ENCODE measurements around the gene CIC.

Gene CIC

DNA sequence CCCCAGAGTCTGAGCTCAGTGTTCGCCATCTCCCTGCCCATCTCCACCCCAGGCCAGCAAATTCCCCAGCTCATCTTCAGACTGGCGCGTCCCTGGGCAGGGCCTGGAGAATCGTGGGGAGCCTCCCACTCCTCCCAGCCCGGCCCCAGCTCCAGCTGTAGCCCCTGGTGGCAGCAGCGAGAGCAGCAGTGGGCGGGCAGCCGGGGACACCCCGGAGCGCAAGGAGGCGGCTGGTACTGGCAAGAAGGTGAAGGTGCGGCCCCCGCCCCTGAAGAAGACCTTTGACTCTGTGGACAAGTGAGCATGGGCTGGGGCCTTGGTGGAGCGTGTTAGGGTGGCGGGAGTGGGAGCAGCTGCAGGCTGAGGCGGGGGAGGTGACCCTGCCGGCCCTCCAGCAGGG lies 24.5 kb downstream of the CIC start:
- Histone ChIP-seq H3K36me3 (ENCODE audit: low read length) (no peaks in the 10 kb centered on the region), H3F3A (ENCODE audit: insufficient read depth) (peaks cover 6% of the 10 kb centered on the region), H4K20me1 (ENCODE audit: low read depth, low read length) (no peaks in the 10 kb centered on the region), H3K27me3 (ENCODE audit: low read length) (no peaks in the 10 kb centered on the region), H3K9me2 (replicated peaks; ENCODE audit: insufficient read depth, low read length) (no peaks in the 10 kb centered on the region), H3K79me2 (ENCODE audit: insufficient read depth, low read length) (no peaks in the 10 kb centered on the region), H3K27ac (ENCODE audit: low read depth, low read length) (no peak overlapping the region), H3K4me2 (ENCODE audit: low read depth, low read length, poor library complexity, severe bottlenecking) (no peak overlapping the region), H3K9me3 (ENCODE audit: insufficient read depth, low read length) (no peaks in the 10 kb centered on the region), H2AFZ (ENCODE audit: low read depth, low read length, severe bottlenecking) (no peak overlapping the region), H3K9ac (ENCODE audit: low read length) (no peak overlapping the region), H3K4me3 (ENCODE audit: insufficient read depth, low read length, poor library complexity, severe bottlenecking) (no peak overlapping the region)
- TF ChIP-seq, protein P1, sequence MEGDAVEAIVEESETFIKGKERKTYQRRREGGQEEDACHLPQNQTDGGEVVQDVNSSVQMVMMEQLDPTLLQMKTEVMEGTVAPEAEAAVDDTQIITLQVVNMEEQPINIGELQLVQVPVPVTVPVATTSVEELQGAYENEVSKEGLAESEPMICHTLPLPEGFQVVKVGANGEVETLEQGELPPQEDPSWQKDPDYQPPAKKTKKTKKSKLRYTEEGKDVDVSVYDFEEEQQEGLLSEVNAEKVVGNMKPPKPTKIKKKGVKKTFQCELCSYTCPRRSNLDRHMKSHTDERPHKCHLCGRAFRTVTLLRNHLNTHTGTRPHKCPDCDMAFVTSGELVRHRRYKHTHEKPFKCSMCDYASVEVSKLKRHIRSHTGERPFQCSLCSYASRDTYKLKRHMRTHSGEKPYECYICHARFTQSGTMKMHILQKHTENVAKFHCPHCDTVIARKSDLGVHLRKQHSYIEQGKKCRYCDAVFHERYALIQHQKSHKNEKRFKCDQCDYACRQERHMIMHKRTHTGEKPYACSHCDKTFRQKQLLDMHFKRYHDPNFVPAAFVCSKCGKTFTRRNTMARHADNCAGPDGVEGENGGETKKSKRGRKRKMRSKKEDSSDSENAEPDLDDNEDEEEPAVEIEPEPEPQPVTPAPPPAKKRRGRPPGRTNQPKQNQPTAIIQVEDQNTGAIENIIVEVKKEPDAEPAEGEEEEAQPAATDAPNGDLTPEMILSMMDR (IDR thresholded peaks at IDR 0.05; ENCODE audit: insufficient read depth, low read length, poor library complexity, severe bottlenecking), result no peak
- TF ChIP-seq EZH2phosphoT487 (conservative IDR thresholded peaks at IDR 0.05; ENCODE audit: low read length), result no peak

DNA sequence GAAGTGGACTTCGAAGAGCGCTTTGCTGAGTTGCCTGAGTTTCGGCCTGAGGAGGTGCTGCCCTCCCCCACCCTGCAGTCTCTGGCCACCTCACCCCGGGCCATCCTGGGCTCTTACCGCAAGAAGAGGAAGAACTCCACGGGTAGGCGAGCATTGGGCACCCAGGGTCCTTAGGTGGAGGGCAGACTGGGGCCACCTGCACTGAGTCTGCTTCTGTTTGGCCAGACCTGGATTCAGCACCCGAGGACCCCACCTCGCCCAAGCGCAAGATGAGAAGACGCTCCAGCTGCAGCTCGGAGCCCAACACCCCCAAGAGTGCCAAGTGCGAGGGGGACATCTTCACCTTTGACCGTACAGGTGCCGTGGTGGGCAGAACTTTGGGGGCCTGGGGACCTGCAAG lies 24.9 kb downstream of the CIC start:
- no peak overlapping the region for H3K4me2 ChIP-seq (ENCODE audit: low read depth, low read length, poor library complexity, severe bottlenecking)
- H4K20me1 ChIP-seq (ENCODE audit: low read depth, low read length), result no peaks in the 10 kb centered on the region

DNA sequence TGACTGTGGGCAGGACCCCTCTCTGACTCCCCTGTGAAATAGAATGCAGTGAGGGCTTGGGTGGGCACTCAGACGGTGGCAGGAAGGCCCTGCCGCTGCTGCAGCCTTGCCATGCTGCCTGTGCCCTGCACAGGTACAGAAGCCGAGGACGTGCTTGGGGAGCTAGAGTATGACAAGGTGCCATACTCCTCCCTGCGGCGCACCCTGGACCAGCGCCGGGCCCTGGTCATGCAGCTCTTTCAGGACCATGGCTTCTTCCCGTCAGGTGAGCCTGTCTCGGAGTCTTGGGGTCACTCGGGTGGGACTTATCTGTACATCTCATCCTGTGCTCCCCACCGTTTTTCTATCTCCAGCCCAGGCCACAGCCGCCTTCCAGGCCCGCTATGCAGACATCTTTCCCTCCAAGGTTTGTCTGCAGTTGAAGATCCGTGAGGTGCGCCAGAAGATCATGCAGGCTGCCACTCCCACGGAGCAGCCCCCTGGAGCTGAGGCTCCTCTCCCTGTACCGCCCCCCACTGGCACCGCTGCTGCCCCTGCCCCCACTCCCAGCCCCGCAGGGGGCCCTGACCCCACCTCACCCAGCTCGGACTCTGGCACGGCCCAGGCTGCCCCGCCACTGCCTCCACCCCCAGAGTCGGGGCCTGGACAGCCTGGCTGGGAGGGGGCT lies 25.6 kb downstream of the CIC start:
- Histone ChIP-seq H3K36me3 (ENCODE audit: low read length) (no peaks in the 10 kb centered on the region), H2AFZ (ENCODE audit: low read depth, low read length, severe bottlenecking) (no peak overlapping the region), H3K27me3 (ENCODE audit: low read length) (no peaks in the 10 kb centered on the region), H3K4me2 (ENCODE audit: low read depth, low read length, poor library complexity, severe bottlenecking) (no peak overlapping the region), H3K9me2 (replicated peaks; ENCODE audit: insufficient read depth, low read length) (no peaks in the 10 kb centered on the region), H3K27ac (ENCODE audit: low read depth, low read length) (no peak overlapping the region), H3K79me2 (ENCODE audit: insufficient read depth, low read length) (no peaks in the 10 kb centered on the region), H3K9ac (ENCODE audit: low read length) (no peak overlapping the region), H3K9me3 (ENCODE audit: insufficient read depth, low read length) (no peaks in the 10 kb centered on the region), H3K4me3 (ENCODE audit: insufficient read depth, low read length, poor library complexity, severe bottlenecking) (no peak overlapping the region), H3F3A (ENCODE audit: insufficient read depth) (peaks cover 6% of the 10 kb centered on the region), H4K20me1 (ENCODE audit: low read depth, low read length) (no peaks in the 10 kb centered on the region)
- TF ChIP-seq, protein P1 (IDR thresholded peaks at IDR 0.05; ENCODE audit: insufficient read depth, low read length, poor library complexity, severe bottlenecking), result no peak
- no peak for TF ChIP-seq EZH2phosphoT487 (conservative IDR thresholded peaks at IDR 0.05; ENCODE audit: low read length)

More for the DNA sequence above, 24.9 kb downstream of the CIC start:
- Histone ChIP-seq H3K9me2 (replicated peaks; ENCODE audit: insufficient read depth, low read length) (no peaks in the 10 kb centered on the region), H3K9me3 (ENCODE audit: insufficient read depth, low read length) (no peaks in the 10 kb centered on the region), H3F3A (ENCODE audit: insufficient read depth) (peaks cover 6% of the 10 kb centered on the region), H3K27me3 (ENCODE audit: low read length) (no peaks in the 10 kb centered on the region), H3K27ac (ENCODE audit: low read depth, low read length) (no peak overlapping the region), H3K79me2 (ENCODE audit: insufficient read depth, low read length) (no peaks in the 10 kb centered on the region), H2AFZ (ENCODE audit: low read depth, low read length, severe bottlenecking) (no peak overlapping the region), H3K4me3 (ENCODE audit: insufficient read depth, low read length, poor library complexity, severe bottlenecking) (no peak overlapping the region), H3K9ac (ENCODE audit: low read length) (no peak overlapping the region), H3K36me3 (ENCODE audit: low read length) (no peaks in the 10 kb centered on the region)
- no peak for TF ChIP-seq EZH2phosphoT487 (conservative IDR thresholded peaks at IDR 0.05; ENCODE audit: low read length)
- TF ChIP-seq, protein P1 (IDR thresholded peaks at IDR 0.05; ENCODE audit: insufficient read depth, low read length, poor library complexity, severe bottlenecking), result no peak
